HCEC 1CT (cell line): ENCODE data around the gene RELN.

Experiments used
- DNase-seq: peaks from one replicate; pipeline ENCODE4 v3.0.0-alpha.2; 2017

RELN gene

DNA sequence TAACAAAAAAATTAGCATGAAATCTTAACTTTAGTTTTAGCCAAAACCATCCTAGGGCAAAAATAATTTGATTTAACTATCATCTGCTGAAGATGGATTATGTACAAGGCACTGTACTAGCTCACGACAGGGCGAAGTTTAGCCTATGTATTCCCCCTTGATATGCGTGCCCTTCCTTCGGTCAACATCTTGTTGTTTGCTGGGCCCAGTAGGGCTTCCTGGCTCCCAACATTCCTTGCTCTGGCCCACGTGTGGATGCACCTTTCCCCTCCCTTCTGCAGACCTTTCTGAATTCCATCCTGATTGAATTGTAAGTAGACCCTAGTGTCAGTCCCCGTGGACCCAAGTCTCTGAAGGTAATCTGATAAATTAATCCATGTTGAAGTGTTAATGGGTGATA, 212.0 kb downstream of the RELN start:
- no peak for DNase-seq

DNA sequence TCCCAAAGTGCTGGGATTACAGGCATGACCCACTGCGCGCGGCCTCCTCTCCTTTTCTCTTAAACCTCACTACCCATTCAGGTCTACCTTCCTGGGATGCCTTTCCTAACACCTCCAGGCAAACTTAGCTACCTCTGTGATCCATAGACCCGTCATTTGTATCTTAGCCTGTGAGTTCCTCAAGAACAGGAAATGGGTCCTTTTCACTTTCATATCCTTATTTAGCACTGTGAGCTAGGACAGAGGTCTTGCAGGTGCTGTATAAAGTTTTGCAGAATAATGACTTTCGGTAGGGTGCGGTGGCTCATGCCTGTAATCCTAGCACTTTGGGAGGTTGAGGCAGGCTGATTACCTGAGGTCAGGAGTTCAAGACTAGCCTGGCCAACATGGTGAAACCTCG, 215.7 kb downstream of the RELN start:
- no peak for DNase-seq

GRCh38 chr7:103772171-103772773, 217.2 kb downstream of the RELN start:
- no peak for DNase-seq

DNA sequence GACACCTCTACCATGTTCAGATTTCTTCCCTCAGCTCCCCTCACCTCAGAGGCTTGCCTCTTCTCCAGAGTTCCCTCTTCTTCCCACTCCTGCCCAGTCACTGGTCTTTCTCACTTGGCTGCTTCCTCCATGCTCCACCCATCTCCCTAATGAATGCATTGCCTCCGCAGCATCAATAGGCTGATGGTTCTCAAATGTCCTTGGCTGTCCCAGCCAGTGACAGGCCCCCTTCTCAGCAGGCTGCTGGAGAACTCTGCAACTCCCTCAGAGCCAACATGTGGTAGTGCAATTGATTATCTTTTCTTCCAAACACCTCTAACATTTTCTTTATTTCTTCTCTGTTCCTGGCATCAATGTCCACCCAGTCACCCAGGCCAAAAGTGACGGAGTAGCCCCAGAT, 218.2 kb downstream of the RELN start:
- no peak for DNase-seq

DNA sequence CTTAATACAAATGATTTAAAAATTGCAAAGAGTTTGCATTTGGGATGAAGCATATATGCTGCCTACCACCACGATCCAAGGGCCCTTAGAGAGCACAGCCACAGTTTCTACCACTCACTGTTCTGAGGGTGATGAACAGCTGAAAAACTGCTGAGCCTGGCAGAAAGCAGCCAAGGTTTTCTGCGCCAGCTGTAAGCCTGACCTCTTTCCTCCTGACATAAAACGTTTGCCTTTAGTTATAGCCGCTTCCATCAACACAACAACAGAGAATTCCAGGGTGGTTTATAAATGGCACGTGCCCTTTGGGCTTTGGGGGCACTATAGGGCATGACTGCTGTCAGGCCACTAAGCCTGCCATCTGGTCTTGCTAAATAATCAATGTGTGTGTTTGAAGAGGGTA, 222.8 kb downstream of the RELN start:
- no peak for DNase-seq

- DNase-seq: no peak
Observed at GRCh38 chr7:103765901-103766300, 223.6 kb downstream of the RELN start.

DNA sequence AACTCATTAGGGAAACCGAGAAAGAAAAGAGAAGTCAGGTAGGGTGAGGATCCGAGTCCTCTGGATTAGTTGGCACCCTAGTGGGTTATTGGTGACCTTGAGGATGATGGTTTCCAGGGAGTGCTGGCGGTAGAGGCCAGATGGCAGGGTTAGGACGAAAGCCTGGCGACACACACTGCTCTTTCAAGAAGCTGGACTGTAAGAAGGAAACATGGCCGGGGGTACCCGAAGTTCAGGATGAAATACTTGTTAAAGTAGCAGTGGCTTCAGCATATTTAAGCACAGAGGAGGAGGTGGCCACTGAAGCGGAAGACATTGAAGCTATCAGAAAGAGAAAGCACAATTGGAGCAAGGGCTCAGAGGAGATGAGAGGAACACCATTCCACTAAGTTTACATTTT, 224.6 kb downstream of the RELN start:
- no peak for DNase-seq

DNA sequence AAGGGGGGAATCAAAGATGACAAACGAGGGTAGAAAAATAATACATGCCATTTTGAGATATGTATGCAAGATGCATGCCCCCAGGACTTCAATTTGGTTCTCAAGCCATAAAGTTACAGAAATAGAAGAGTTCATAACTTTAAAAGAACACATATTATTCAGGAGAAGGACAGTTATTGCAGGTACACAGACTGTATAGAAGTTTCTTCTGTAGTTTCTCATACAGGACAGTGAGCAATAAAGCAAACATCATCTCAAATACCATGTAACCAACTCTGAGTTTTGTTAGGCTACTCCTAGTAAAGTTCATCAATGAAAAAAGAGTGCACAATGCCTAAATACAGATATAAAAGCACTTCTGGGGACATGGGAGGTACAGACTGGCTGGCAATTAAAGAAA, 226.6 kb downstream of the RELN start:
- DNase-seq: no peak

DNA sequence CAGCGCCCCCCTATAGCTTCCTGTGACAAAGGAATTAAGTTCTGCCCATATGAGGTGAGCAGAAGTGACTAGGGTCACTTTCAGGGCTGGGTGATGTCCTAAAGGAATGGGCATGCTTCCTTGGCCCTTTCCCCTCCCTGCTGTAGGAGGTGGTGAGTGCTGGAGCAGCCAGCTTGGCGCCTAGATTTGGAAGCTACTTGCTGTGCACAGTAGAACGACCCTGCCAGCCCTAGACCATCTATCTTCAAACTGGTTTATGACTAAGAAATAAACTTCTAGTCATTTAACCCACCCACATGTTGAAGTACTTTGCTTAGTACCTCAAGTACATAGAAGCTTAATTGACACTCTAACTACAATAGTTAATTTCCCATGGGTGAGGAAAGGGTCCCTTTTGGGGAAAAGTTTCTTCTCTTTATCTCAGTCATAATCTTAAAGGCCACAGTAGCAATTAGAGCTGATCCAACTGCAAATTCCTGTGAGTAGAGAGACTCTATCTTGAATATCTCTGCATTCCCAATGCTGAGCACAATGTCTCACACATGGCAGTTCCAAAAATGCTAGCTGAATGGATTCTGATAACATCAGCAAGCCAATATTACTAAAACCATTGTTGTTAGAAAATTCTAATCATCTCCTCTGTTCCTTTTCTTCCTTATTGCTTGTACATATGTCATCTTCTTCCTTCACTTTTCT, 227.2 kb downstream of the RELN start:
- no peak for DNase-seq

- peak; percentile 51 for DNase-seq
Observed at GRCh38 chr7:103752995-103753394, 236.5 kb downstream of the RELN start.

- no peak for DNase-seq
Observed at GRCh38 chr7:103751311-103751880, 238.1 kb downstream of the RELN start.

DNA sequence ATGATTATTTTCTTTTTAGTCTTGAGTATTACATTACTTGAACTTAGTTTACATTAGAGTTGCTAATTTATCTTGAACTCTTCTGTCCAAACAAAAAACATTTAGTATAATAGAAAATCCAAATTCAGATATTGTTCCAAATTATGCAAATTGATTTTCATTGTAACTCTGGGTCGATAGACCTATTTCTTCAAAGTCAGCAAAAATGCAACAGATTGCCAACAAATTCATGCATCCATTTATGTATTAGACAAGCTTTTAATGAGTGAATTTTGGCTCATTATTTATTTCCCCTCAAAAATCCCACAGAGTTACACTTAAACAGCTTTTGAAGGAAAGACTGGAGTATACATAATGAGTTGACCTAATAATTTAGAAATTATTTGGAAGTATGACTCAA, 240.8 kb downstream of the RELN start:
- no peak for DNase-seq

DNA sequence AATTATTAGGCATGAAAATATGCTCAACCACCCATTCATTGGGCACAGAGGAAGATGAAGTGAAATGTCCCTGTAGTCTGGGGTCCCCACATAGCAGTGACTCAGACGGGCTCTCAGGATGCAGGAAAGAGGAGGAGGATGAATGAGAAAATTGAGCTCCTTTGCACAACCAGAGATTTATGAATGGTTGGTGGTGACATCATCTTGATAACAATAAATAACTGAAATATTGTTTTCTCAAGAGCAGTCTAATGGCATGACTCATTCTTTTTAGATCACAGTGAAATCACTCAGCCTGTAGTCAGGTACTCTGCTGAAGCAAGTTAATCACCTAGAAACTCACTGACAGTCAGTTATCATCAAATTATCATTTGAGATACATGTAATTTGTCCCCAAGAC, 254.1 kb downstream of the RELN start:
- DNase-seq: peak; percentile 66

DNA sequence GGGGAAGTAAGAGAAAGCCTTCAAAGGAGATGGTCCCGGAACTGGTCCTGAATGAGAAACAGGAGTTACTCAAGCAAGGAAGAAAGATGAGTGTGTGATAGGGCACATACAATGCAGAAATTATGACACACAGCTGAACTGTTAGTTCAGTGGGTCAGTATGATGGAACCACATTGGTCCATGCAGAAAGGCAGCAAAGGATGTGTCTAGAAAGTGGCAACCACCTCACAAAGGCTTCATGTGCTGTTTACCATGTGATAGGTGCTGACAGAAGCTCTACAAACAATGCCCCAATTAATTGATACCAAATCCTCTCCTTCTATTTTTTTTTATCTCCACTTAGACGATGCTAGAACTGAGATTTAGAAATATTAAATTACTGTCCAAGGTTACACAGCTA, 258.3 kb downstream of the RELN start:
- no peak for DNase-seq

- no peak for DNase-seq
Observed at GRCh38 chr7:103729026-103729425, 260.4 kb downstream of the RELN start.

- DNase-seq: no peak
Observed at GRCh38 chr7:103727982-103728610, 261.4 kb downstream of the RELN start.

- DNase-seq: no peak
Observed at GRCh38 chr7:103719070-103719469, 270.4 kb downstream of the RELN start.

- DNase-seq: peak; percentile 51
Observed at GRCh38 chr7:103718482-103719061, 270.9 kb downstream of the RELN start.

GRCh38 chr7:103717574-103717973, 271.9 kb downstream of the RELN start:
- DNase-seq: peak; percentile 17

DNA sequence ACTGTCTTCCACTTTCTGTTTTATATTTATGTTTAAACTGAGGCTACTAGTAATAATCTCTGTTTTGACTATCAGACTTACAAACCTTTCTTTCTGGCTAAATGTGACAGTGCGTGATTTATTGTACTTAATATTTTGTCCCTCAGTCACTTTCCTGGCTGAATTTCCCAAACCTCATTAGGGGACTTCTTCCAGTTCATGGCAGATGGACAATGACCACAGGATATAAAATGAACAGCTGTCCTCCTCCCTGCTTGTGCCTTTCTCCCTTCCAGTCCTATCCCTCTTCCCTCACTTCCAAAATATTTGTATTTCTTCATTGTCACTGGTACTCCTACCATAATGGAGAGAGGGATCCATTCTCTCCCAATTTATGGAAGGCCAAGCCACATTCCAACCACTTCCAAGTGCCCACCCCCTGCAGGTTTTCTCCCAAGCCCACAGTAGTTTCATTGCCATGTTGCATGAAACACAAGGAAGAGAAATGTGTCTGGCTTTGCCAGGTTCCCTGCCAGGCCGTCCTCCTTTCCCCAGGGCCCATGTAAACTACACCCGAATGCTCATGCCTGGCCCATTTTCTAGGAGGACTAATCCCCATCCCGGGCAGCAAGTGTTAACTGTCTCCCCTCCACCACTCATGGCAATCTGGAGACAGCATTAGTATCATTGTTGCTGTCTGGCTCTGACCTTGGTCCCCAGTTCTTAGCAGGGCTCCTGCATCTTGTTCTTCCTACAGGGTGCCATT, 273.9 kb downstream of the RELN start:
- no peak for DNase-seq

DNA sequence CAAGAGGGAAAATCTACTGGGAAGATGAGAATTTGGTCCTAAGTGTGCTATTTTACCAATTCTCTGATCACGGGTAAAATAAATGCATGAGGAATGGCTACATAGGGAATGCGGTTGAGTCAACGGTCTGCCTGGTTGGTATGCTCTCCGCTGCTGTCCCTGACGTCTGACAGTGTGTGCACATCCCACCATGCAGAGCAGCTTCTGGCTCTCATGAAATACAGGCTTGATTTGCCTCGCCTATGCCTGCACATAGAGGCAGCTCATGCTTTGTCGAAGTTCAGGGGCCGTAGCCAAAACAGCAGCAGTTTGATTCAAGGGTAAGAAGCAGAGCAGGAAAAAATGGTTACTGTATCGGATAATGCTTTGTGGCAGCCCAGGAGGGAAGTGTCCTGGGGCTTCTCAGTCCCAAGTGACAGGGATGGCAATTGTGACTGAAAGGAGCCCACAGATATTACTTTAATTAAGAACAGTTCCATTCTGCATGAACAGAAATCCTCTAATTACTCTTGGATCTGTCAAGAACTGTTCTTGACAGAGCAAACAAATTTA, 275.0 kb downstream of the RELN start:
- DNase-seq: no peak

- DNase-seq: no peak
Observed at GRCh38 chr7:103712991-103713778, 276.3 kb downstream of the RELN start.
